ENCODE data around the gene C3orf18. TPM values are rescaled to one million over a fixed set of nuclear protein-coding genes. Genes with fewer than 3 reads are reported as not detected.
A peak's percentile ranks its signal among the peaks of the same experiment; 100 is the strongest.

Gene C3orf18
- total and polyA plus RNA-seq, 2 donors from 2014 or later, result 6.2 to 14.9 TPM

GRCh38 chr3:50552598-50552997 is 14.9 kb downstream of the C3orf18 start:
- DNase-seq, result no peak
- intact Hi-C loops (cut with DNase I), result loop anchor here (10.0 kb wide), 1 partner anchor 118 kb away; no protein-coding TSS in a partner anchor
- no peak for TF ChIP-seq CTCF (IDR thresholded peaks at IDR 0.05; ENCODE audit: borderline replicate concordance, extremely low read depth, insufficient read depth)

GRCh38 chr3:50551681-50552435 is 15.7 kb downstream of the C3orf18 start:
- Histone ChIP-seq H3K27ac (ENCODE audit: low read depth in 2 of 2, low read length in 2 of 2) (no peak overlapping the region), H3K9ac (ENCODE audit: low read length in 3 of 3) (no peak overlapping the region), H3K27me3 (ENCODE audit: control insufficient read depth, insufficient read depth, low read length) (no peaks in the 10 kb centered on the region), H3K9me3 (ENCODE audit: control insufficient read depth in 2 of 3, insufficient read depth in 1 of 3, low read length in 3 of 3) (no peaks in the 10 kb centered on the region), H3K4me1 (ENCODE audit: control insufficient read depth in 2 of 3, insufficient read depth in 2 of 3, low read depth in 1 of 3, low read length in 3 of 3) (no peaks in the 10 kb centered on the region), H3K36me3 (ENCODE audit: control insufficient read depth in 2 of 3, insufficient read depth in 3 of 3, low read length in 3 of 3) (no peaks in the 10 kb centered on the region), H3K4me3 (ENCODE audit: low read length in 3 of 3) (no peak overlapping the region)
- no peak for DNase-seq
- FAIRE-seq, result no peak
- intact Hi-C loops (cut with DNase I), result loop anchor here (10.0 kb wide), 1 partner anchor 117 kb away; no protein-coding TSS in a partner anchor
- no peak for TF ChIP-seq CTCF (IDR thresholded peaks at IDR 0.05; ENCODE audit: borderline replicate concordance, extremely low read depth, insufficient read depth)

More at GRCh38 chr3:50552598-50552997, 14.9 kb downstream of the C3orf18 start:
- no peak overlapping the region for H3K4me3 ChIP-seq (ENCODE audit: low read length in 3 of 3)
- H3K36me3 ChIP-seq (ENCODE audit: control insufficient read depth in 2 of 3, insufficient read depth in 3 of 3, low read length in 3 of 3), result no peaks in the 10 kb centered on the region
- H3K9me3 ChIP-seq (ENCODE audit: control insufficient read depth in 2 of 3, insufficient read depth in 1 of 3, low read length in 3 of 3), result no peaks in the 10 kb centered on the region
- H3K27ac ChIP-seq (ENCODE audit: low read depth in 2 of 2, low read length in 2 of 2), result no peak overlapping the region
- FAIRE-seq, result no peak
- H3K27me3 ChIP-seq (ENCODE audit: control insufficient read depth, insufficient read depth, low read length), result no peaks in the 10 kb centered on the region
- H3K4me1 ChIP-seq (ENCODE audit: control insufficient read depth in 2 of 3, insufficient read depth in 2 of 3, low read depth in 1 of 3, low read length in 3 of 3), result no peaks in the 10 kb centered on the region
- no peak overlapping the region for H3K9ac ChIP-seq (ENCODE audit: low read length in 3 of 3)

- intact Hi-C loops (cut with DNase I), result loop anchor here (10.0 kb wide), 1 partner anchor 116 kb away; no protein-coding TSS in a partner anchor
- DNase-seq (peak in 1 of 5 donors; percentile 55), FAIRE-seq (no peak)
- no peaks in the 10 kb centered on the region for H3K4me1 ChIP-seq (ENCODE audit: control insufficient read depth in 2 of 3, insufficient read depth in 2 of 3, low read depth in 1 of 3, low read length in 3 of 3)
- TF ChIP-seq CTCF (IDR thresholded peaks at IDR 0.05; ENCODE audit: borderline replicate concordance, extremely low read depth, insufficient read depth), result no peak
- H3K9me3 ChIP-seq (ENCODE audit: control insufficient read depth in 2 of 3, insufficient read depth in 1 of 3, low read length in 3 of 3), result no peaks in the 10 kb centered on the region
- H3K36me3 ChIP-seq (ENCODE audit: control insufficient read depth in 2 of 3, insufficient read depth in 3 of 3, low read length in 3 of 3), result no peaks in the 10 kb centered on the region
- no peak overlapping the region for H3K27ac ChIP-seq (ENCODE audit: low read depth in 2 of 2, low read length in 2 of 2)
- H3K27me3 ChIP-seq (ENCODE audit: control insufficient read depth, insufficient read depth, low read length), result no peaks in the 10 kb centered on the region
- no peak overlapping the region for H3K9ac ChIP-seq (ENCODE audit: low read length in 3 of 3)
- H3K4me3 ChIP-seq (ENCODE audit: low read length in 3 of 3), result no peak overlapping the region
Observed at GRCh38 chr3:50551054-50551659, 16.4 kb downstream of the C3orf18 start.

Data from kidney (tissue), 14 donors.